NCI-H187 treated with DMSO at 0.1 percent for 48 hours (cell line): ENCODE results near the gene CDH4.

Experiments
- DNase-seq: peaks from one replicate; lab custom pipeline; 2025; lab: John Stamatoyannopoulos, UW

Gene CDH4

DNA sequence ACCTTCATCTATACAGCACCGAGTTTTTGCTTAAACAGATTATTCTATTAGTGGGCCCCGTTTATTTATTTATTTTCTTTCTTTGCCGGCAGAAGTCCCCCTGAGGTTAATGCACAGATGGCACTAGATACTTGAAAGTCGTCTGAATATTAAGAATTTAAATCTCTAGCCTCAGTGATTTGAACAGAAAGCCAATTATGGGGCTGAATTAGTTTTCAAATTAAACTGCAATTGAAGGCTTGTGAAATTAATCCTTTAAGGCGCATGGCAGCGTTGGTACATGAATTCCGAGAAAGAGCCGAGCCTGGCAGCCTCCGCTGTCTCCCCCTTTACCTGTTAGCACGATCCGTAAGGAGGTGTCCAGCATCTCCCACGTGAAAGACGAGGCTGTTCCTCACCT, 610.8 kb downstream of the CDH4 start:
- no peak for DNase-seq

GRCh38 chr20:61864481-61864880, 612.4 kb downstream of the CDH4 start:
- no peak for DNase-seq

DNA sequence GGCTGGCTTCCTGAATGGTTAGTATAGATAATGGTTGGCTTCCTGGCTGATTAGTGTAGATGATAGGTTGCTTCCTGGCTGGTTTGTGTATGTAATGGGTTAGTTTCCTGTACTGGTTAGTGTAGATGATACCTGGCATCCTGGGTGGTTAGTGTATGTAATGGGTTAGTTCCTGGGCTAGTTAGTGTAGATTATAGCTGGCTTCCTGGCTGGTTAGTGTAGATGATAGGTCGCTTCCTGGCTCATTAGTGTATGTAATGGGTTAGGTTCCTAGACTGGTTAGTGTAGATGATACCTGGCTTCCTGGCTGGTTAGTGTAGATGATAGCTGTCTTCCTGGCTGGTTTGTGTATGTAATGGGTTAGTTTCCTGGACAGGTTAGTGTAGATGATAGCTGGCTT, 613.3 kb downstream of the CDH4 start:
- DNase-seq: no peak

DNA sequence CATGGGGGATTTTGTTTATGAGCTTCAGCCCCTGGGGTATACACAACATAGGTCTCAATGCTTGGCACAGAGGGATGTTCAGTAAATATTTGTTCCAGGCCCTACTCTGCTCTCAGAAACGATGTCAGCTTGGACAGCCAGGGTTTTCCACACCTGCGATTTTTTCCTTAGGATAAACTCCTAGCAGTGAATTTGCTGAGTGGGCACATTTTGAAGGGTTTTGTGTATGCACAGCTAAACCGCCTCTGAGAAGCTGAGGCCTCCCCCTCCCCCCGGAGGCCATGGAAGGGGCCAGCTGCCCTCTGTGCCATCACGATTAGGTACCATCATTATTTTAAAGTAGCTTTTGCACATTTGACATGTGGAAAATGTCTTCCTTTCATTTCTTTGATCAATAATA, 614.1 kb downstream of the CDH4 start:
- no peak for DNase-seq

DNA sequence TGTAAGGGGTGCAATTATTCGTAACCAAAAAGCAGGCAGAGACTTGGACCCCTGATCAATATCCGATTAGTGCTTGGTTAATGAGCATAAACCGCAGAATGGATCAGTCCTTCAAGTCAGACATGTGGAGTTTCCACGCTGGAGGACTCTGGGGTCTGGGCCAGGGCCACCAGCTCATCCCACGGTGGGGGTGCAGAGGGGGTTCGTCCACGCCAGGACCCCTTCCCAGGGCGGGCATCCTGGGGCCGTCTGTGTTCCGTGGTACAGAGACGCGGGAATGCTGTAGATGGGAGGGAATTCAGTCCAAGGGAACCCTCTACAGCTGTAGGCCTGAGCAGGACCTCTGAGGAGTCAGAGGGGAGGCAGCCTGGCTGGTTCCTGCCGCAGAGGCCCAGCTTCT, 615.9 kb downstream of the CDH4 start:
- DNase-seq: no peak

DNA sequence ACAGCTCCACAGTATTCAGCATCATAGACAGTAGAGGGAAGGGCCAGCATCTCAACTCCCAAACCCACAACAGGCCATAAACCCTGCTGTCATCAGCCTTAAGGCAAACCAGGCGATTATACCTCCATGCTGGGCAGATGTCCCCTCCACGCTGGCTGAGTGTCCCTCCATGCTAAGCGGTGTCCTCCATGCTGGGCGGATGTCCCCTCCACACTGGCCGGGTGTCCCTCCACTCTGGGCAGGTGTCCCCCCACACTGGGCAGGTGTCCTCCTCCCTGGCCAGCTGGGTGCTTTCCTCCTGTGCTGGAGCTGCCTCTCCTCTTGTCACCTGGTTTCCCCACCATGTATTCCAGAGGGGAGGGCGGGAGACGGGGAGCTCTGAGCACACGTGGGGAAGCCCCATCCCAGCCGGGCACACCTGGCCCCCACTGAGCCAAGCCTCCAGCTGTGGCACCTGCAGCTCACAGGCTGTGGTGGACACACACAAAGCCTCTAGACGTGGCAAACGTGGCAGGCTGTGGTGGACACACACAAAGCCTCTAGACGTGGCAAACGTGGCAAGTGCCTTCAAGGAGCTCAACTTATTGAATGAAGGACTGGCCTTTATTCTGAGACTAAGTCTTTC, 616.5 kb downstream of the CDH4 start:
- DNase-seq: no peak

GRCh38 chr20:61869750-61870507, 617.9 kb downstream of the CDH4 start:
- no peak for DNase-seq

DNA sequence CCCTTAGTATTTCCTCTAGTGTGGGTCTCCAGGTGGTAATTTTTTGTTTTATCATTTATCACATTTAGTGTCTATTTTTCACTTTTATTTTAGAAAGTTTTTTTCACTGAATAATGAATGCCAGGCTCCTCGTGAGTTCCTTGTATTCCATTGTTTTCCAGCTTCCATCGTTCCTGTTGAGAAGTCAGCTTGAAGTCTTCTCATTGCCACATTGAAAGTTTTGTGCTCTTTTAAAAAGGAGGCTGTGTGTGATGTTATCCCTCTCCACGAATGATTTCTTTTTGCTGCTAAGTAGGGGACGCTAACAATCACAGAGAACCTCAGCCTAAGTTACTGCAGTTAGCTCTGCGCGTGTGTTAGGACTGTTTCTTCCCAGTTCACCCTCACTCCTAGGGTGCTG, 619.1 kb downstream of the CDH4 start:
- DNase-seq: no peak

DNA sequence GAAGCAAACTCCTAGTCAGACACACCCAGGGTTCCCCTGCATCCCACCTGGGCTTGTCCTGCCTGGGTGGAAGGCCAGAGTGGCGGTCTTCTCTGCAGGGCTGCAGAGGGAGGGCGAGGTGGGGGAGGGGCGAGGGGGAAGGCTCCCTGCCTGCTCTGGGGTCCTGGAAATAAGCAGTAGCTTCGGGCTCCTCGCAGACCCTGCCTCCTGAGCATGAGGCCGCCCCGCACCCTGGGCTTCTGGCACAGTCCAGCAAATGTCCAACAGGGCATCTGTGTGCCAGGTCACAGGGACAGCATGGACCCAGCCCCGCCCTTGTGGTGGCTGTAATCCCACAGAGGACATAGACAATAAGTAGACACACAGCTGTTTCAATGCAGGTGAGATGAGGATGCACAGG, 619.9 kb downstream of the CDH4 start:
- DNase-seq: no peak

GRCh38 chr20:61872371-61872900, 620.4 kb downstream of the CDH4 start:
- no peak for DNase-seq

DNA sequence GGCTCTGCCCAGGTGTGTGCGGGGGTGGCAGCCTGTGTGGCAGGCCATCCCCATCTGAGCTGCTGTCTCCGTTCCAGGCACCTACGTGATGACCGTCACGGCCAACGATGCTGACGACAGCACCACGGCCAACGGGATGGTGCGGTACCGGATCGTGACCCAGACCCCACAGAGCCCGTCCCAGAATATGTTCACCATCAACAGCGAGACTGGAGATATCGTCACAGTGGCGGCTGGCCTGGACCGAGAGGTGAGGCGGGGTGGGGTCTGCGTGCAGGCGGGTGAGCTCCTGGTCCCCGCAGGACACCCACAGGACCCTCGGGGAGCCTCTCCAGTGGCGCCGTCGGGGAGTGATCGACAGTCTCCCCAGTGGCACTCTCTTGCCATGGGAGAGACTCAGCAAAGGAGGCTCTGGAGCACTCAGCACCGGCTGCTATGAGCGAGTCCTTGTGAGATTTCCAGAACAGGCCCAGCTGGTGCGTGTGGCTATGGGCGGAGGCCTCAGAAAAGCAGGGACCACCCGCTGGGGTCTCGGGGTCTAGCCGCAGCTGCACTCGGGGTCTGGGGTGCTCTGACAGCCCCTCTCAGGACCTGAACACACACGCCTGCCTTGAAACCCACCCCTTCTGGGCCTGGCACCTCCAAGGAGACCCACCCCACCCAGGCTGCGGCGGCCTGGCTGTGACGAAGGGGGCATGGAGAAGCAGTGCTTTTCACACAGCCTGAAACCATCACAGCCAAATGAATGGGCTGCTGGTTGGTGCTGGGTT, 621.8 kb downstream of the CDH4 start:
- DNase-seq: no peak

DNA sequence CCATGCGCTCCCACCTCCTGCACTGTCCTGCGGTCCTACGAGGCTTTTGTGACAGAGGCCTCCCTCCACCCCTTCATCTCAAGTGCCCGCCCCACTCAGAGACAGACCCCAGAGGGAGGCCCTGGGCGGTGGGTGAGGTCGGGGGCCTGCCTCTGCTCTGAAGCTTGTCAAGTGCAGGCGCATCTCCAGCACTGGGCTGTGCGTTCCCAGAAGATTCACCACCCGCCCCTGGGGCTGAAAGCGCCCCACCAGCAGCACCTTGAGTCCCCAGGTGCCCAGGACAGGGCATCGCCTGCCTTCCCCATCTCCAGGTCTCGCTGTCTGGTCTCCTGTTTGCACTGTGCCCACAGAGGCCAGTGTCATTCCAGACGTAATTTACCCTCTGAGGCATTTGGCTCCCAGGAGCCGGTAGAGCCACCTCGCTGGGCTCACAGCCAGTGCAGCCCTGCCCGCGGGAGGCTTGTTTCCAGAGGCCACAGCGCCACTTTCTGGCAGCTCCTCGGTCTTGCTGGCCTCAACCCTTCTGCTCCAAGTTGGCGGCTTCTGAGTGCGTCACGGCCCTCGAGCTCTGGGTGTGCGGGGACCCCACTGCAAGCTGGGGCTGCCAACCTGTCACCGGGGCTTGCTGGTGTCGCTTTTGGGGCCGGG, 622.5 kb downstream of the CDH4 start:
- no peak for DNase-seq

DNA sequence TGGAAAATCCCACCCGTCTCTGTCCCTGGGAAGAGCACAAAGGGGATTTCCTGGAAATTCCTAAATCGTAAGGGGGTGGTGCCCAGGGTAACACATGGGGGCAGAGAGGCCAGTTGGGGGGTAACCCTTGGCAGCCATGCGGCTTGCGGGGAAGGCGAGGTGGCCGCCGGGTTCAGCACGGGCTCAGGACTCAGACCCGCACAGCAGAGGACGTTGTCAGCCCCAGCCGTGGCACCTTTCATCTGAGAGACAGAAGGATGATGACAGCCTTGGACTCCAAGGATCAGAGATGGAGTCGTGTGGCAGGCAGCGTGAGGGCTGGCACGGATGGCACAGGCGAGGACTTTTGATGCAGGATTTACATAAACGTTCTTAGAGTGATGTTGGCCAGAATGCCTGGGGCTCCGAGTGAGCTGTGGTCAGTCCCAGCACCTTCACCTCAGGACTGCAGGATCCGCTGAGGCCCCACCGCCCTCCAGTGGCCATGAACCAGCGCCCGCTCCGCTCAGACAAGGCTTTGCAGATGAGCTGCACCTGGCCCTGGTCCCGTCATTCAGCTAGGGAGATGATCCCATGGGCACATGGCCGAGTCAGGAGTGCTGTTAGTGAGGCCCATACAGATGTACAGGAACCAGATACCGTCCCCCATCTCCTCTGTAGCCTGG, 623.3 kb downstream of the CDH4 start:
- DNase-seq: no peak

DNA sequence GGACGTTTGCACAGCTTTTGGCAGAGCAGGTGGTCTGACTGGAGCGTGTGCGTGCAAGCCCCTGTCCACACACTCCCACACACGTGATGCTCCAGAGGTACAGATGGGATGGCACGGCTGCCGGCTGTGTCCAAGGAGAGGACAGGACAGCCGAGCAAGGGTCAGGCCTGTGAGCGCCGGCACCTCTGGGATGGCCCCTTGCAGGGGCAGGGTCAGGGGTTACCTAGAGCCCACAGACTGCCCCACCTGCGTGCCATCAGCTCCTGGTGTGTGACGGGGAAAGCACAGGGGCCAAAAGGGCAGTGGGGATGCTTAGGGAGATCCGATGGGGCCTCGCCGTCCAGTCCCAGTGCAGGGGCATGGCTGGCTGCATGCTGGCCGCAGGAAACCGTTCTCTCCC, 623.9 kb downstream of the CDH4 start:
- no peak for DNase-seq

GRCh38 chr20:61876952-61877728, 625.1 kb downstream of the CDH4 start:
- DNase-seq: no peak

DNA sequence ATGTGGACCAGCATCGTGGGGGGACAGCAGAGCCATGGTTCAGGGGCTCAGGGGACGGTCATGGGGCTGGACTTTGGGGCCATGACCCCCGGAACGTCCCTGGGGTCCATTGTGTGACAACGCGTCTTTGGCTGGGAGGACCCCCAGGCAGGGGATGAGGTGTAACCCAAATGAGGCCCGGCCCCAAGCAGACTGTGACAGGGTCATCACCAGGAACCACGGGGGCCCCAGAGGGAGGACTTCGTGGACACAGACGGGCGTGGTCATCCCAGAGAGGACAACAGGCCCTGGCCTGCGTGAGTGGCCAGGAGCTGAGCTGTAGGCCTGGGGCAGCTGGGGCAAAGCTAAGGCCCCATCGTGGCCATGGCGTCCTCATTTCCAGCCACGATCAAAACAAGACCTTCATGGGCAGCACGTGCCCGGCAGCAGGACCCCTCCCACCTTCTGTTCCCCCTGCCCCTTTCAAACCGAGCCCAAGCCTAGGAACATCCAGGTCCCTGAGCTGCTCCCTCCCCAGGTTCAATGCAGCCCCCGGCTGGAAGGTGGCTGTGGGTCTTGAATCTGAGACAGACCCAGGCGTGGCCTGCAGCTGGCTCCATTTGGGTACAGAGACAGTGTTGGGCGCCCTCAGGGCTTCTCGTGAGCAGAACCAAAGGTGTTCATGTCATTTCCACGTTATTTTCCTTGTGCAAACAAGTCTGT, 625.9 kb downstream of the CDH4 start:
- no peak for DNase-seq

DNA sequence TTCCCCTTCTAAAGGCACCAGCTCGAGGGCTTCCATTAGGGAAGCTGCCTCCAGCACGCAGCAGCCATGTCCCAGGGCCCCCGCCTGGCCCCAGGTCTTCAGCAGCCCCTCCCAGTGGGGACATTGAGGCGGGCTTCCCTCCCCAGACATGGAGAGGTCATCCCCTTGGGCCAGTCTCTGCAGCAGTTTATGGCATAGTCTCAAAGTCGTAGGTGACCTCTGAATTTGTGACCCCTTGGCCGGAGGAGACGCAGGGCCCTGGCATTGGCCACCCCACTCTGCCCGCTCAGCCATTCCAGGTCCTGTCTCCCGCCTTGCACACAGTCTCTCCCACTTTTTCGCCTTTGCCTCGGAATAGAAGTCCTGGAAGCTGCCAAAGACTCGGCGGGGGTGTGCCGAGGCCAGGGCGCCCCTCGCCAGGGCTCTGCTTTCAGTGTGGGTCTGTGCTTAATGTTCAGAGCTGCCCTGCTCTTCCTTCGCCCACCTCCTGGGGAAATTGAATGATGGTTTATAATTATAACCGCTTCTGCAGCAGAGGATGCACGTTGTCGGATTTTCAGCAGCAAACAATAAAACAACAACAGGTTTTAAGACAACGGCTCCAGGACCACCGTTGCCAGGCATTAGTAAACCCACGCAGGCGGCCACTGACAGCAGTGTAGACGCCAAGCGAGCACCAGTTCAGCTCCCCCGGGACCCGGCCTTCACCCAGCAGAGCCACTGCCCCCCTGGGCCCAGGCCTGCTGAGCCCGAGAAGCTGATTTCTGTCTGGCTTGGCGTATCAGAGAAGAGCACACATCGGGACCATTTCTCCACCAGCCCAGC, 626.6 kb downstream of the CDH4 start:
- DNase-seq: no peak

- DNase-seq: no peak
These were observed 627.2 kb downstream of the CDH4 start for GRCh38 chr20:61879303-61879620.

- DNase-seq: no peak
These were observed 627.6 kb downstream of the CDH4 start for GRCh38 chr20:61879694-61880093.

DNA sequence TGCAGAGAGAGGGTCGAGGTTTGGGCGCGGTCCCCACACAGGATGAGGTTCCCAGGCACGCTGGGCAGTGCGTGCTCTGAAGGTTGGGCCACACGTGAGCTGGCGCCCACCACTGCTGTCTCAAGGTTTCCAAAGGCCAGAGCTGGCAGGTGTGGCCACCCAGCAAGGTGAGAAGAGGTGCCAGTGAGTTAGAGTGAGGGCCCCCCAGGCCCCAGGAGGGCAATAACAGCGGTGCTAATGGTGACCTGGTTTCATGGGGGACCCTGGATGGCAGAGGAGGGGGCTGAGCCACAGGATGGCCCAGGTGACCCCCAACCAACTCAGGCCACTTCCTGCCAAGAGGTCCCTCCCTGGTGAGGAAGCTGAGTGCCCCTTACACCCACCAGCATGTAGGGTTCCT, 628.6 kb downstream of the CDH4 start:
- no peak for DNase-seq
